B cell (primary cell): ENCODE data around the gene PGAM5.

Source experiments
- EZH2 ChIP-seq: IDR thresholded peaks from 2 replicates; pipeline ENCODE4 v1.6.1; 2012; ENCODE audit warnings: borderline replicate concordance, low read depth, mild to moderate bottlenecking, moderate library complexity, low read length; ENCODE audit not compliant: insufficient read depth, poor library complexity, severe bottlenecking
- TF ChIP-seq, protein P1 (sequence below): fragments of 200-600 bp; IDR thresholded peaks from one replicate; pipeline ENCODE4 v1.8.0; 2022; ENCODE audit warnings: antibody characterized with exemption, mild to moderate bottlenecking

DNA sequence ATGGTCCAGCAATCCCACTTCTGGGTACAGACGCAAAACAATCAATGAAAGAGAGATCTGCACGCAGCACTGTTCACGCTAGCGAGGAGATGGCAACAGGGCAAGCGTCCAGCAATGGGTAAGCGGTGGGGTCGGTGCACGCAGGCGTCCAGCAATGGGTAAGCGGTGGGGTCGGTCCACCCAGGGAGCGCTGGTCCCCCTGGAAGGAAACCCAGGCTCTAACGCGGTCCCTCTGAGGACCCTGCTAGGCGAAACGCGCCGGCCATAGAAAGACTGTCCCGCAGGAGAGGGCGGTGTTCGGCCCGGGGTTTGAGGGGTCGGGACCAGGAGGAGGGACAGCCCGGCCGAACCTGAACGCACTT, 618 bp upstream of the PGAM5 start:
- TF ChIP-seq, protein P1, sequence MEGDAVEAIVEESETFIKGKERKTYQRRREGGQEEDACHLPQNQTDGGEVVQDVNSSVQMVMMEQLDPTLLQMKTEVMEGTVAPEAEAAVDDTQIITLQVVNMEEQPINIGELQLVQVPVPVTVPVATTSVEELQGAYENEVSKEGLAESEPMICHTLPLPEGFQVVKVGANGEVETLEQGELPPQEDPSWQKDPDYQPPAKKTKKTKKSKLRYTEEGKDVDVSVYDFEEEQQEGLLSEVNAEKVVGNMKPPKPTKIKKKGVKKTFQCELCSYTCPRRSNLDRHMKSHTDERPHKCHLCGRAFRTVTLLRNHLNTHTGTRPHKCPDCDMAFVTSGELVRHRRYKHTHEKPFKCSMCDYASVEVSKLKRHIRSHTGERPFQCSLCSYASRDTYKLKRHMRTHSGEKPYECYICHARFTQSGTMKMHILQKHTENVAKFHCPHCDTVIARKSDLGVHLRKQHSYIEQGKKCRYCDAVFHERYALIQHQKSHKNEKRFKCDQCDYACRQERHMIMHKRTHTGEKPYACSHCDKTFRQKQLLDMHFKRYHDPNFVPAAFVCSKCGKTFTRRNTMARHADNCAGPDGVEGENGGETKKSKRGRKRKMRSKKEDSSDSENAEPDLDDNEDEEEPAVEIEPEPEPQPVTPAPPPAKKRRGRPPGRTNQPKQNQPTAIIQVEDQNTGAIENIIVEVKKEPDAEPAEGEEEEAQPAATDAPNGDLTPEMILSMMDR = no peak
- TF ChIP-seq EZH2 = no peak
